Stimulated activated CD4-positive, alpha-beta T cell treated with anti-CD3 and anti-CD28 coated beads, Interleukin-2, amount 100 ng/mL, for 48 hours (primary cell): Measurements from ENCODE around the gene AUTS2.

Experiments
- DNase-seq, 2 donors: peaks; one replicate each; pipeline ENCODE4 v3.0.0-alpha.2; 2020

AUTS2 gene

GRCh38 chr7:69598081-69598486, at the start of gene AUTS2:
Gene AUTS2 (plus strand): TSS chr7:69598475. CDS start chr7:69599654, 1,179 bp downstream.
- DNase-seq: peak; percentile 7 to 32

- DNase-seq: no peak
Measured at GRCh38 chr7:69550991-69551390, 47.3 kb upstream of the AUTS2 start.

- no peak for DNase-seq
Measured at GRCh38 chr7:69553190-69553589, 45.1 kb upstream of the AUTS2 start.

GRCh38 chr7:69561266-69561960, 36.9 kb upstream of the AUTS2 start:
- DNase-seq: no peak

GRCh38 chr7:69564454-69565417, 33.5 kb upstream of the AUTS2 start:
- no peak for DNase-seq

- no peak for DNase-seq
Measured at GRCh38 chr7:69567800-69568199, 30.5 kb upstream of the AUTS2 start.

- no peak for DNase-seq
Measured at GRCh38 chr7:69568266-69568665, 30.0 kb upstream of the AUTS2 start.

- DNase-seq: no peak
Measured at GRCh38 chr7:69575651-69576050, 22.6 kb upstream of the AUTS2 start.

GRCh38 chr7:69577221-69577620, 21.1 kb upstream of the AUTS2 start:
- no peak for DNase-seq

GRCh38 chr7:69585169-69585568, 13.1 kb upstream of the AUTS2 start:
- DNase-seq: no peak

GRCh38 chr7:69586321-69586720, 12.0 kb upstream of the AUTS2 start:
- DNase-seq: no peak

- no peak for DNase-seq
Measured at GRCh38 chr7:69588773-69589172, 9.5 kb upstream of the AUTS2 start.

GRCh38 chr7:69591805-69592204, 6.5 kb upstream of the AUTS2 start:
- DNase-seq: no peak

- DNase-seq: no peak
Measured at GRCh38 chr7:69593511-69593910, 4.8 kb upstream of the AUTS2 start.

GRCh38 chr7:69595415-69595814, 2.9 kb upstream of the AUTS2 start:
- DNase-seq: no peak

- no peak for DNase-seq
Measured at GRCh38 chr7:69596056-69596455, 2.2 kb upstream of the AUTS2 start.

- no peak for DNase-seq
Measured at GRCh38 chr7:69596723-69597277, 1.5 kb upstream of the AUTS2 start.

- no peak for DNase-seq
Measured at GRCh38 chr7:69597278-69598076, 798 bp upstream of the AUTS2 start.

- DNase-seq: peak in 1 of 2 donors; percentile 2
Measured at GRCh38 chr7:69598487-69599285, 411 bp downstream of the AUTS2 start.

GRCh38 chr7:69599286-69599954, 1.1 kb downstream of the AUTS2 start:
- no peak for DNase-seq

- DNase-seq: no peak
Measured at GRCh38 chr7:69599955-69600709, 1.9 kb downstream of the AUTS2 start.
